Kidney (tissue), 14 donors: ENCODE measurements around the gene GRIPAP1. TPM values are rescaled to one million over a fixed set of nuclear protein-coding genes. Genes with fewer than 3 reads are reported as not detected.

ENCODE experiments used
- DNase-seq, 5 donors: peaks; one replicate each; pipeline ENCODE4 v3.0.0-alpha.2; 2013 to 2020
- FAIRE-seq: peaks from 2 replicates; lab custom pipeline; 2012; peaks lifted over from hg19 to GRCh38; lab: Jason Lieb, UNC
- H3K27ac ChIP-seq, 2 donors: one replicate each; pipeline ENCODE4 v1.7.0; 2013; ENCODE audit warnings: low read depth in 2 of 2, low read length in 2 of 2, inconsistent platforms in 1 of 2
- H3K27me3 ChIP-seq: one replicate; pipeline ENCODE4 v1.7.1; 2013; ENCODE audit warnings: low read length, inconsistent platforms; ENCODE audit not compliant: control insufficient read depth, insufficient read depth
- H3K36me3 ChIP-seq, 3 donors: one replicate each; pipeline versions ENCODE4 v1.7.0 to v1.7.1; 2013; ENCODE audit warnings: low read length in 3 of 3, control low read depth in 1 of 3, inconsistent platforms in 1 of 3; ENCODE audit not compliant: insufficient read depth in 3 of 3, control insufficient read depth in 2 of 3
- H3K4me1 ChIP-seq, 3 donors: one replicate each; pipeline versions ENCODE4 v1.7.0 to v1.7.1; 2013; ENCODE audit warnings: low read length in 3 of 3, inconsistent platforms in 1 of 3, low read depth in 1 of 3; ENCODE audit not compliant: control insufficient read depth in 2 of 3, insufficient read depth in 2 of 3
- H3K4me3 ChIP-seq, 3 donors: one replicate each; pipeline versions ENCODE4 v1.7.0 to v1.8.1; 2013; ENCODE audit warnings: low read length in 3 of 3, control low read depth in 1 of 3, inconsistent platforms in 1 of 3
- H3K9ac ChIP-seq, 3 donors: one replicate each; pipeline versions ENCODE4 v1.7.0 to v1.7.1; 2013; ENCODE audit warnings: low read length in 3 of 3, control low read depth in 1 of 3, inconsistent platforms in 1 of 3
- H3K9me3 ChIP-seq, 3 donors: one replicate each; pipeline versions ENCODE4 v1.7.0 to v1.7.1; 2013; ENCODE audit warnings: low read length in 3 of 3, control low read depth in 1 of 3, inconsistent platforms in 1 of 3; ENCODE audit not compliant: control insufficient read depth in 2 of 3, insufficient read depth in 1 of 3
- intact Hi-C: fragments of 100-400 bp; cut with DNase I; formaldehyde crosslinking; loops from one replicate; pipeline ENCODE4 v1.11.1; 2022
- polyA plus RNA-seq: library from polyadenylated mRNA; stranded (reverse); fragments of 350-450 nt; fragmentation: Illumina TruSeq; extraction: RNeasy Lipid Tissue Mini Kit (QIAGEN cat#74804); gene quantifications from one replicate; pipeline ENCODE4 v1.2.3, GENCODE V29; 2014; ENCODE audit warnings: low read depth, low replicate concordance; ENCODE audit not compliant: insufficient read depth
- total RNA-seq: library from RNA; stranded (reverse); fragmentation: NEBNext Ultra II Directional; extraction: Animal tissue kit (Norgen Biotek cat#: 25700); gene quantifications from one replicate; pipeline ENCODE4 v1.2.1, GENCODE V29; 2021
- TF ChIP-seq, protein P1 (sequence below): IDR thresholded peaks from 3 replicates; pipeline ENCODE4 v1.5.1; 2012; ENCODE audit warnings: mild to moderate bottlenecking, moderate library complexity, borderline replicate concordance; ENCODE audit not compliant: insufficient read depth; ENCODE audit errors: extremely low read depth
- donor health status: control.
- donor health status: control.
- donor health status: control.
- donor health status: control.
- donor health status: control.
- donor health status: DM: yes; HTN: yes; CAD: no.
- donor health status: Normal renal cell carcinoma (clear cell type).

Gene GRIPAP1
- total and polyA plus RNA-seq, 2 donors from 2014 or later: 24.0 to 52.8 TPM

DNA sequence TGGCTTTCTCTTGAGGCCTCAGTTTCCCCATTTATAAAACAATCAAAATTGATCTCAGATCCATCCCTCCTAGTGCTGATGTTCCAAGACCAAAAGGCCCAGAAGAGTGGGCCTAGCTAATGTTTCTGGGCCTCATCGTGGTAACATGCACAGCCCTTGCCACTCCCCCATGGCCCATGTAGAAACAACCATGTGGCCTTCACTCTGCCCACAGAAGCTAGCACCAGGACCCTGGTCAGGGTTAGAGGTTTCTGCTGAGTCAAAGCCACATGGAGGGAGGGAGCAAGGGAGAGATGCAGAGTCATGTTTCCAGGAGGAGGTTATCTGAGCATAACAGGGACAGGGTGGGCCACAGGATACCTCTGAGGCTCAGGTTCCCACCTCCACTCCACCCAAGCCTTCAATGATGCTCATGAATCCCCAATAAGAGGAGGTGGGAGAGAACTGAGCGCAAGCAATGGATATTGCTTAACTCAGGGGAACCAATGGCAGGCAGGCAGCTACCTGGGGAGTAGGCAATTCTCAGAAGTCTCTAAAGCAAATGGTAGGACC lies 61.6 kb downstream of the GRIPAP1 start:
- TF ChIP-seq, protein P1, sequence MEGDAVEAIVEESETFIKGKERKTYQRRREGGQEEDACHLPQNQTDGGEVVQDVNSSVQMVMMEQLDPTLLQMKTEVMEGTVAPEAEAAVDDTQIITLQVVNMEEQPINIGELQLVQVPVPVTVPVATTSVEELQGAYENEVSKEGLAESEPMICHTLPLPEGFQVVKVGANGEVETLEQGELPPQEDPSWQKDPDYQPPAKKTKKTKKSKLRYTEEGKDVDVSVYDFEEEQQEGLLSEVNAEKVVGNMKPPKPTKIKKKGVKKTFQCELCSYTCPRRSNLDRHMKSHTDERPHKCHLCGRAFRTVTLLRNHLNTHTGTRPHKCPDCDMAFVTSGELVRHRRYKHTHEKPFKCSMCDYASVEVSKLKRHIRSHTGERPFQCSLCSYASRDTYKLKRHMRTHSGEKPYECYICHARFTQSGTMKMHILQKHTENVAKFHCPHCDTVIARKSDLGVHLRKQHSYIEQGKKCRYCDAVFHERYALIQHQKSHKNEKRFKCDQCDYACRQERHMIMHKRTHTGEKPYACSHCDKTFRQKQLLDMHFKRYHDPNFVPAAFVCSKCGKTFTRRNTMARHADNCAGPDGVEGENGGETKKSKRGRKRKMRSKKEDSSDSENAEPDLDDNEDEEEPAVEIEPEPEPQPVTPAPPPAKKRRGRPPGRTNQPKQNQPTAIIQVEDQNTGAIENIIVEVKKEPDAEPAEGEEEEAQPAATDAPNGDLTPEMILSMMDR: no peak
- intact Hi-C loops: no loop called here
- Histone ChIP-seq H3K27ac (no peak overlapping the region), H3K4me3 (no peak overlapping the region), H3K4me1 (peaks cover 0 to 12% (median 0%) of the 10 kb centered on the region in 3 donors), H3K27me3 (no peaks in the 10 kb centered on the region), H3K9ac (no peak overlapping the region), H3K36me3 (peaks cover 0 to 11% (median 0%) of the 10 kb centered on the region in 3 donors), H3K9me3 (no peaks in the 10 kb centered on the region)
- no peak for FAIRE-seq
- no peak for DNase-seq

DNA sequence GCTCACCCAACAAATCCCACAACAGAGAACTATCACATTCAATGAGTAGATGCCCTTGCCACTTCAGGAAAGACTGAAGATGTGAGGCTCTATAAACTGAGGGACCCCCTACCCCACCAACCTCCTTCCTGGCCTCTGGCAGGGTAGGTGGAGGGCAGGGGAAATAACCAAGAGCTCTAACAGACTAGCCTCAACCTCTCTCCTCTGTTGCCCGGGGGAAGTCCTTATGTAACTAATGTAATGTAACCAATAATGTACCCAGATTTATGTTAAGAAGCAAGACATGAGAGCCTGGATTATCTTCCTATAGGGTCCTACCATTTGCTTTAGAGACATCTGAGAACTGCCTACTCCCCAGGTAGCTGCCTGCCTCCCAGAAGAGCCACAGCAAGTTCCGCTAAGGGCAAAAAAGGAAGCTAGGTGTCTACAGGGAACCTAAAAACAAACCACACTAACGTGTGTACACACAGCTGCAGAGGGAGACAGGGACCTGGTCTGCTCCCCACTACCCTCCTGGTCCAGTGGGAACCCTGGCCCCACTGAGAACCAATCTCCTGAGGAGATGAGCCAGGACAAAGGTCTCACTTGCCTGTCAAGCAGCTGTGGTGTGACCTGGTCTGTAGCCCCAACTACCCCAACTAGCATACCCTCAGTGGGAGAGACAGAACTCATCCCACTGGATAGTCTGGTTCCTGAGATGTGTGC lies 62.4 kb downstream of the GRIPAP1 start:
- Histone ChIP-seq H3K27ac (no peak overlapping the region), H3K9ac (no peak overlapping the region), H3K4me3 (no peak overlapping the region), H3K27me3 (no peaks in the 10 kb centered on the region), H3K4me1 (peaks cover 0 to 12% (median 0%) of the 10 kb centered on the region in 3 donors), H3K36me3 (peaks cover 0 to 14% (median 0%) of the 10 kb centered on the region in 3 donors), H3K9me3 (no peaks in the 10 kb centered on the region)
- FAIRE-seq (no peak), DNase-seq (no peak)
- intact Hi-C loops: no loop called here
- TF ChIP-seq, protein P1: no peak

DNA sequence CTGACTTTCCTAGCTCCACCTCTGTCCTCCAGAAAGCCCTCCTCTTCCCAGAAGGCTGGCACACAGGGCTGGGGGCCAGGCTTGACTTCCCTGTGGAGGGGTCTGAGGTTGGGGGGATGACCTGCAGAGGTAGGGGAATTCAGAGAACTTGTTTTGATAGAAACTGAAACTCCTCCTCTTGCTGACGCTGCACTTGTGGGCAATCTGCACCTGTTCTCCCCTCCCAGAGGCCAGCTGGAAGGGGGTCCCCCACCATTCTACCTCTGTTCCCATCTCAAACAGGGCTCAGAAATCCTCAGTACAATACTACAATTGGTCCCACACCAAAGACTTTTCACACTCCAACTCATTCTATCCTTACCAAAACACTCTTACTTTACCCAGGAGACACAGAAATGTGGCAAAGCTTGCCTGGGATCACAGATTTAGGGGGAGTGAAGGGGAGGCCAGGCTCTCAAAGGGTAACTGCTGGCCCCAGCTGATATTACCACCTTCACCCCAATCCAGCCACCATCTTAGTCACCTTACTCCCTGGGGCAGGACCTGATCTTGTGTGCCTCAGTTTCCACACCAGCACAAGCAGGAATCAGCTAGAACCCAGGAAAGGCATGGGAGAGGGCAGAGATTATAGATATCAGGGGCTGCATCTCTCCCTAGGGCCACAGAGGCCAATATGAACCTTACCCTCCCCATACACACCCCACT lies 63.2 kb downstream of the GRIPAP1 start:
- FAIRE-seq (no peak), DNase-seq (no peak)
- Histone ChIP-seq H3K4me3 (no peak overlapping the region), H3K36me3 (peaks cover 0 to 22% (median 2%) of the 10 kb centered on the region in 3 donors), H3K9me3 (no peaks in the 10 kb centered on the region), H3K4me1 (peaks cover 0 to 12% (median 0%) of the 10 kb centered on the region in 3 donors), H3K27me3 (no peaks in the 10 kb centered on the region), H3K27ac (no peak overlapping the region), H3K9ac (no peak overlapping the region)
- intact Hi-C loops: no loop called here
- TF ChIP-seq, protein P1: no peak
